Activated T-cell treated with anti-CD3 and anti-CD28 coated beads for 48 hours (primary cell): ENCODE results near the gene LAMP1.
"Not testable (repeated sequence)": the region's sequence is repeated elsewhere in the genome, so short reads cannot be mapped to it uniquely, and the experiment has no call there.

Experiments
- DNase-seq: peaks from one replicate; pipeline ENCODE4 v3.0.0-alpha.2; 2020; ENCODE audit warnings: low read depth

Gene LAMP1

GRCh38 chr13:113356596-113356995, 59.6 kb downstream of the LAMP1 start:
- no peak for DNase-seq

GRCh38 chr13:113357529-113357928, 60.5 kb downstream of the LAMP1 start:
- no peak for DNase-seq

DNA sequence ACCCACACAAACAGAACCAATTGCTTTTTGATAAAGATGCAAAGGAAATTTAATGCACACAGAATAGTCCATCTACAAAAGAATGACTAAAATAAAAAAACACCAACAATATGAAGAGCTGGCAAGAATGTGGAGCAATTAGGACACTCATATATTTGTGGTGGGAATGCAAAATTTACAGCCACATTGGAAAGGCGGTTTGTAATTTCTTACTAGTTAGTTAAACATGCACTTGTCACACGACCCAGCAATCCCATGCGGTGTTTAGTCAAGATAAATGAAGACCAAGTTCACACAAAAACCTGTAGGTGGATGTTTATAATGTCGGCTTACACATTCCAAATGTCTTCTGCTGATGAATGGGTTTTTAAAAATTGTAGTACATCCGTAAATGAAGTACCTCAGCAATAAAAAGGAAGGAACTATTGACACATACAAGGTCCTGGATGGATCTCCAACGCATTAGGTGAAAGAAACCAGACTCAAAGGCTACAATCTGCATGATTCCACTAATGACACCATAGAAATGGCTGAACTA, 61.7 kb downstream of the LAMP1 start:
- no peak for DNase-seq

GRCh38 chr13:113359571-113359970, 62.5 kb downstream of the LAMP1 start:
- DNase-seq: no peak

DNA sequence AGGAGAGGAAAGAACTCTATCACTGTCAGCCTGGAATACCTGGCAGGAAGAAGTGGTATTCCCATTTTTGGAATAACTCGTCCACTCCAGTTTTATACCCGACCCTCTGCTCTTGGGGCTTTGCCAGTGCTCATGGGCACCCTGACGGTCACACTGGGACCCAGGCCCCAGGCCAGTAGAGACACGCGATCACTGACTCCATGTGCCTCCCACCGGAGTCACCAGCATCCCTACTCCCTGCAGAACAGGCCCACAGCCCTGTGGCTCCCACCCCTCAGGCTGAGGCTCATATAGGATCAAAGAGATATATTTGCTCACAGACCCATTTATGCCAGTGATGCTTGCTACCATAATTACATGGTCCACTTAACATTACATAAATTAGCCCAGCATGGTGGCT, 63.4 kb downstream of the LAMP1 start:
- DNase-seq: no peak

DNA sequence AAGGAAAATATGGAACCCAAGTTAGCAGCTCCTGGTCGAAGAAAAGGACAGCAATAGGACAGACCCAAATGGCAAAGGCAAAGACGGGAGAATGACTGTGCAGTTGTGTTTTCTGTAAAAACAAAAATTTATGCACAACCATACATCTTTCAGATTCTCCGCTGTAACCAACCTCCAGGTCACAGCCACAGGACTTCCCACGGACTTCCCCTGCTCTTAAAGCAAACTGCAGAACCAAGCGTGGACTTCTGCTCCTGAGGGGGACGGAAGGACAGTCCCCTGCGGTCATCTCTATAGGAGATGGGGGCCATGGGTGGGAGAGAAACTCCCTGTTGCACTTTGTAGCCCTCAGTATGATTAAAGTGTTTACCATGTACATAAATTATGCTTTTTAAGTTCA, 64.4 kb downstream of the LAMP1 start:
- no peak for DNase-seq

DNA sequence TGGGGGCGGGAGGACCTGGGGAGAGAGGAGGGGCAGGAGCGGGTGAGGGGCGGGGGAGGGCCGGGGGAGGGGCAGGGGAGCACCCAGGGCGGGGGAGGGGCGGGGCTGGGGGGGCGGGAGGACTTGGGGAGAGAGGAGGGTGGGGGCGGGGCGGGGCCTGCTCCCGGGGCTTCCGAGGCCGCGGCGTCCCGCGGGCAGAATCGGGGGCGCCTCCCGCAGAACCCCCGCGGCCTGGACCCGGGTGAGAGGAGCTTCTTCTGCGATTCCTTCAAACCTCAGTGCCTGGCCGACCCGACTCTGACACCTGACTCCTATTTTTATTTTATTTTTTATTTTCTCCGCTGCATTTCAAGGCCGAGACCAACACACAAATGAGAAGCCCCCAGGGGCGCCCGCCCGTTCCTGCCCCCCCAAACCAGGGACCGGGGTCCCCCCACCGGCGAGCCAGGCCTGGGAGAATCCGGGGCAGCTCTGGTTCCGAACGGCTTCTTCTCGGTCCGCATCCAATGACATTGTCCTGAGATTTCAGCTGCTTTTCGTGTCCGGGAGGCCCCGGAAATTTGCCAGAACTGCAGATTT, 67.4 kb downstream of the LAMP1 start:
- no peak for DNase-seq

GRCh38 chr13:113364901-113365582, 68.0 kb downstream of the LAMP1 start:
- DNase-seq: no peak

DNA sequence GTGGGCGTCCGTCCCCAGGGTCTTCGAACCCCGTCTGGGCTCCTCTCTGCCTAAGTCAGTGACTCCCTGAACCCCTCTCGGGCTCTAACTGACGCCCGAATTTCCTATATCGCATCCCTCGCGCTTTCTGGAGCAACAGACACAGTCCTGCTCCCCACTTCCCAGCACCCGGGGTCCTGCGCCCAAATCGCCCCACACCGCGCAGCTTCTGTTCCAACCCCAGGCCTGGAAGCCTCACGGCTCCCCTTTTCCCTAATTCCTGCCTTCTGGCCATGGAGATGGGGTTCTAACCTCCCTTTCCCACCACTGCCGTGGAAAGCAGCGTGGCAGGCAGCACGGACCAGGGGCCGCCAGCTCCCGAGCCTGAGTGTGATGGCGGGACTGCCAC, 68.5 kb downstream of the LAMP1 start:
- DNase-seq: no peak

GRCh38 chr13:113365971-113366588, 69.0 kb downstream of the LAMP1 start:
- no peak for DNase-seq

DNA sequence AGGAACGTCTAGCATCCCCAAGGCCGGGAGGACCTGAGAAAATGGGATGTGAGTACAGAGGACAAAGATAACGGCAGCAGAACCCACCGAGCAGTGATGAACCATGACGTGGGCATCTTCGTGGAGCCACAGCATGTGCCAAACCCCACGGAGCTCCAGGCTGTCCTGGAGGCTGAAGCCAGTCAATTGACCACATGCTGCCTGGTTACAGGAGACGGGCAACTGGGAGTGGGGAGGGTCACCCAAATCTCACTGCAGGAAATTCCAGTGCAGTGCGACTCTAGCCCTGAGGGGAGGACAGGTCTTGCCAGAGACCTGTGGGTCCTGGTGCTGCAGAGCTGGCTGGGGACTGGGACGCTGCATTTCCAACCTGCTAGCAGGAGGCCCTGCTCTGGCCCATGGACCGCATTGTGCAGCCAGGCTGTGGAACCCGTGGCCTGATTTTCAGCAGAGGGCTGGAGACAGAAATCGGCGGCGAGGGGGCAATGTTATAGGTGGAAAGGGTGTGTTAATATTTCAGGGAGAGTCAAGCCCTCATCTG, 70.1 kb downstream of the LAMP1 start:
- DNase-seq: no peak

- DNase-seq: no peak
Measured at GRCh38 chr13:113367771-113368170, 70.7 kb downstream of the LAMP1 start.

DNA sequence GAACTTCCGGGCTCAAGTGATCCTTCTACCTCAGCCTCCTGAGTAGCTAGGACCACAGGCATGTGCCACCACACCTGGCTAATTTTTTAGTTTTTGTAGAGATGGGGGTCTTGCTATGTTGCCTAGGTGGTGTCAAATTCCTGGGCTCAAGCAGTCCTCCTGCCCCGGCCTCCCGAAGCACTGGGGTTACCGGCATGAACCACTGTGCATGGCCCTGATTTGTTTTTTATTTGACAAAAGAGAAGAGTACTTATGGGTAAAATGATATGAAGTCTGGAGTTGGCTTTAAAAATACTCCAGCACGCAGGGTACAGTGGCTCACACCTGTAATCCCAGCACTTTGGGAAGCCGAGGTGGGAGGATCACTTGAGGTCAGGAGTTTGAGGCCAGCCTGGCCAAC, 71.3 kb downstream of the LAMP1 start:
- not testable (repeated sequence) for DNase-seq

DNA sequence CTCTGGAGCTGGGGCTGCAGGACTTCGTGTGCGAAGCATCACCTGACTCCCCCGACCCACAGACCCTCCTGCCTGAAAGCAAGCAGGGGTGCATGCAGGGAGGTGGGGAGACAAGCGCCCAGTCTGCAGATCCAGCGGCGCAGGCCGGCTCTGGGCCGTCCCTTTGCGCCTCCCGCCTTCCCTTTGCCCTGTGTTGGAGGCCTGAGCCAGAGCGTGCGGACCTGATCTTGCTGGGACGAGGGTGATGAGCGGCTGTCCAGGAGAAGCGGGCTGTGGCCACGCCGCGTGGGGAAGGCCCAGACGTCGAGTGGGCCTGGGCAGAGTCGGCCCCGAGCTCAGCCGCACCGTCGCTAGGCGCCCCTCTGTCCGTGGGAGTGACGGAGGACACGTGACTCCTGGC, 72.2 kb downstream of the LAMP1 start:
- no peak for DNase-seq

DNA sequence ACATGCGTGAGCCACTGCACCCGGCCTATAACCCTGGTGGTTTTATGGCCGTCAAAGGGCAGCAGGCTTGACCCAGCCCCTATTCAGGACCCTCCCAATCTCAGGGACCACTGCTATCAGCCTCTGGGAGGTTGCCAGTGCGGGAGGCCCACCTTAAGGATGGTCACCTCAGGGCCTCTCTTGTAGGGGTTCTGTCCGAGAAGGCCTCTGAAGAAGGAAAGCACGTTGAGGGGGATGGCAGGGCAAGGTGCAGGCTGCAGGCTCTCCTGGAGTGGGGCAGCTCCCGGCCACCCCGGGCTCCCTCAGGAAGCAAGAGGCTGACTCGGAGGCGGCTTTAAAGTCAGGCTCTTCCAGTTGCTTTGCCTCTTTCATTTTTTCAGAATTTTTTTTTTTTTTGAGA, 72.8 kb downstream of the LAMP1 start:
- DNase-seq: no peak

- DNase-seq: no peak
Measured at GRCh38 chr13:113371061-113371460, 74.0 kb downstream of the LAMP1 start.

- not testable (repeated sequence) for DNase-seq
Measured at GRCh38 chr13:113371701-113372100, 74.7 kb downstream of the LAMP1 start.
